GM19099 (cell line): ENCODE measurements around the gene MAP3K4.

Source experiments
- POLR2A ChIP-seq: IDR thresholded peaks from 3 replicates; pipeline ENCODE4 v1.6.1; 2011; ENCODE audit warnings: low read depth; ENCODE audit not compliant: insufficient read length; ENCODE audit errors: extremely low read depth

Gene MAP3K4

GRCh38 chr6:161011492-161012480, 20.2 kb downstream of the MAP3K4 start:
- TF ChIP-seq POLR2A: no peak

GRCh38 chr6:161013695-161014094, 22.1 kb downstream of the MAP3K4 start:
- TF ChIP-seq POLR2A: no peak

- TF ChIP-seq POLR2A: no peak
These were observed 26.4 kb downstream of the MAP3K4 start for GRCh38 chr6:161017766-161018564.

GRCh38 chr6:161019324-161019839, 27.8 kb downstream of the MAP3K4 start:
- TF ChIP-seq POLR2A: no peak

GRCh38 chr6:161021543-161021942, 30.0 kb downstream of the MAP3K4 start:
- no peak for TF ChIP-seq POLR2A

- TF ChIP-seq POLR2A: no peak
These were observed 30.6 kb downstream of the MAP3K4 start for GRCh38 chr6:161021998-161022743.

GRCh38 chr6:161023316-161023715, 31.7 kb downstream of the MAP3K4 start:
- no peak for TF ChIP-seq POLR2A

- TF ChIP-seq POLR2A: no peak
These were observed 32.9 kb downstream of the MAP3K4 start for GRCh38 chr6:161024364-161024920.

GRCh38 chr6:161027385-161027784, 35.8 kb downstream of the MAP3K4 start:
- no peak for TF ChIP-seq POLR2A

GRCh38 chr6:161029195-161029809, 37.7 kb downstream of the MAP3K4 start:
- no peak for TF ChIP-seq POLR2A

- TF ChIP-seq POLR2A: no peak
These were observed 40.3 kb downstream of the MAP3K4 start for GRCh38 chr6:161031721-161032495.

- TF ChIP-seq POLR2A: no peak
These were observed 42.1 kb downstream of the MAP3K4 start for GRCh38 chr6:161033667-161034066.
